Tongue (tissue), 2 donors: Measurements from ENCODE around the gene ZNF407. TPM values are rescaled to one million over a fixed set of nuclear protein-coding genes. Genes with fewer than 3 reads are reported as not detected.

Experiments used
- DNase-seq: peaks from one replicate; pipeline ENCODE4 v3.0.0-alpha.2; 2015
- total RNA-seq: library from RNA; depleted of rRNA; stranded (reverse); fragments of >200 nt; gene quantifications from one replicate; pipeline ENCODE4 v1.2.3, GENCODE V29; 2014

The ZNF407 gene
- total RNA-seq, 1 donor from 2014 or later, result 30.8 TPM

DNA sequence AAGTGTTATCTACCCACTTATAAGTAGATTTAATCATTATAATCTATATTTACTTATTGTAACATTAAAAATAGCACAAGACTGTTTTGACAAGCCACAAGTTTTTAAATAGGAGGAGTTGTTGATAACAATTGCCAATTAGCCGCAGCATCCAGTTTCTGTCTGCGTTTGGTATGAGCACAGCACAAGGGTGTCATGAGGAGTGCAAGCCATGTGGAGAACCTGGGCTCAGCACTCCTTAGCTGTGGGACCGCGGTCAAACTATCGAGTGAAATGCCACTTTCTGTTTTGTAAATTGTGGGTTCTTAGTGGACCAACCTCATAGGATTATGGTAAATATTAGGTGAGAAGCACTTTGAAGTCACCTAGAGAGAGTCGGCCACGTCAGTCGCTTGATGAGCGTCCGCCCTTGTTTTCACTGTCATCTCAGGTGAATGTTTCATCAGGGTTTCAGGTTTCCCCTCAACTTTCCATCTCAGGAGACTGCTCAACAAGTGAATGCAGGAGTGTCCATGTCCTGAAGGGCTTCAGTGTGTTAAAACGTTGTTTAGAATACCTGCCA lies 294.5 kb downstream of the ZNF407 start:
- DNase-seq, result no peak

DNA sequence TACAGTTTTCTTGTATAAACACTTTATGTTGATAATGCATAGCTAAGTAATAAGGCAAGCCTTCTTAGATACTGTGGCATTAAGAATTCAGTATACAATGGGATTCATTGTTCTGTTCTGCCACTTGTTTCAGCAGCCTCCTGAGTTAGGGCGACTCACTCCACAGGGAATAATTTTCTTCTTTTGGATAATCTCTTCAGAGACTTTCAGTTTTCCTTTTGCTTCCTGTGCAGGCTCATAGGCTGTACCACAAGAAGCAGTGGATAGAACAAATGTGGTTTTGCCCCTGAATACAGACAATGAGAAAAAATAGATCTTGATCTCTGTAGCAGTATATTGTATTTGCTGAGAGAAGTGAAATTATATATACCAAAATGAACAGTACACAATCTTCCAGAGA lies 298.0 kb downstream of the ZNF407 start:
- no peak for DNase-seq

- DNase-seq, result peak; percentile 57
These were observed 298.8 kb downstream of the ZNF407 start for GRCh38 chr18:74896390-74896991.

DNA sequence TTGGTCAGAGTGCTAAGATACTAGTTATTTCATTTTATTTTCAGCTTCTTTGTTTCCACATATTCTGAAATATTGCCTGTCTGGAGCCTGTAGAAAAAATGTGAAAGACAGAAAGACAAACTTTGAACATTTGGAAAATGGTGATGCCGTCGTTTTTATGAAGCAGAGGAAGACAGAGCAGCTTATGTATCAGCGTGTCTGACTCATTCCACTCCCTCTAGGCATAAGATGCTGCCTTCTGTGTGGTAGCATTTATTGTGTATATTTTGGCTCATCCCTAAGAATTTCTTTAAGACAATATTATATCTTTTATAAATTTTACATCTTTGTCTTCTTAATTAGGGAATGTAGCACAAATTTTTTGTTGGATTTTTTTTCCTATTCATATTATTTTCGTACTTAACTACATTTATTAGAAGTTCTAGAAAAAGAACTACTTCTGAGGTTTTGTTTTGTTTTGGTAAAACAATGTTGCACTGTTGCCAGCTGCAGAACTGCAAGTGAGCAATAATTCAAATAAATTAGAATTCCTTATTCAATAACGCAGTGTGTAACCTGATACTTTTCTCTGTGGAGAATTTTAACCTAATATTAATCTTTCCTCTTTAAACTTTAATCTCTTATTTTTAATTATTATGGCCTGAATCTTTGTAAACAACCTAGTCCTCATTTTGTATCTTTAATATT lies 300.4 kb downstream of the ZNF407 start:
- DNase-seq, result no peak

- DNase-seq, result no peak
These were observed 301.3 kb downstream of the ZNF407 start for GRCh38 chr18:74898965-74899364.

DNA sequence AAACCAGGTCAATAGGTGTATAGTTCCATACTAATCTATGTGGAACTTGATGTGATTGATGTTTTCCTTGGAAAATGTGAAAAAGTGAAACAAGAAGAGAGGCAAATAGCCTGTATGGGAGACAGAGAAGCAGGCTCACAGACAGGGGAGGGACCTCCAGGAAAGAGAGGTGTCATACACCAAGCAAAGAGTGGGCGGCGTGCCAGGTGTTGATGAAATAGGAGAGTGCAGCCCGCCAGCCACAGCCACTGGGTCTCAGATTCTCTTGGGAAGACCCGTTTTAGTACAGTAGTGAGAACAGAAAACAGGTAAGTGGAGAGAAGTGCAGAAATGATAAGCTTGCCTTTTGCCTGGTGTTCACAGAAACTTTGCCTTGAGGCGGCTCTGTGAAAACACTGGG lies 301.9 kb downstream of the ZNF407 start:
- peak; percentile 46 for DNase-seq

DNA sequence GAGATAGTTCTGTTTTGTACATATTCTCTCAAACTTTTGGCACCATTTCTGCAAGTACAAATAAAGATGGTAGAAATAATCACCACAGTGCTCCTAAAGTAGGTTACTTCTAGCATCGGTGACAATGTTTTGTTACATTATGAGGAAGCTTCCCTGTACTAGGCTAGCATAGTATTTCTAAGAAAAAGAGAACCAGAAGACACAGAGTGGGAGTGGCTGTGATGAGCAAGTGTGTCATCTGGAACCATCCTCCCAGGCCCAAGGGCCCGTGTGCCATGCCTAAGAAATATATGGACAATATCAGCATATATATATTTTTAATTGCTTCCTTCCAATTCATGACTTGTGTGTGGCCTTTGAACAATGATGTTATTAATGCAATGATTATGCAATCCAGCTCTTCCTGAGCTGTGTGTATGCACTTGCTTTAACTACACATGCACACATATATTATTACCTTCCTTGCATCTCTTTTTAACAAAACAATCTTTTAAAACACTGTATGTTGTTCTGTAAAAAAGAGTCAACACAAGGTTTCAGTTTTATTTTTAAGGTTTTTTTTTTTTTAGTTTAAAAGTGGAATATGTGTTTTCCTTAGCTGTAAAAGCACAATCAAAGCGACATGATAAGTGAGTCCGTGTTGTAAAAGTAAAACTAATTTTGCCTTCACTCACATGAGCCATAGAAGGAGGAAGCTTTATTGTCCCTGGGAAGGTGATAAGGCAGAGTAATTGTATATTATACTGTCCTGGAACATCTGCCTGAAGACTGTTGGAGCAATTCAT lies 303.9 kb downstream of the ZNF407 start:
- DNase-seq, result no peak

DNA sequence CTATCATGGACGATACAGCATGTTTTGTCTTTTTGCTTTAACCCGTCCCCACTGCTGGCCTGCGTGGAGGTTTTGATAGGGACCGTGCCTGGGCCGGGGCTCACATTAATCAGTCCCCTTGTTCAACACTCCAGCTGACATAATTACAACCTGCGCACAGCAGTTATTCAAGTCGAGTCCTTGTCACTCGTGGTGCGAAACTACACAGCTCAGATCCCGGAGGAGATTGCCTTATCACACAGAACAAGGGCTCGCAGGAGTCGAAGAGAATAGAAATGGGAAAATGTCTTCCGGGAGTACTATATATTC lies 304.4 kb downstream of the ZNF407 start:
- no peak for DNase-seq

GRCh38 chr18:74905247-74905646 lies 307.6 kb downstream of the ZNF407 start:
- DNase-seq, result peak; percentile 79

DNA sequence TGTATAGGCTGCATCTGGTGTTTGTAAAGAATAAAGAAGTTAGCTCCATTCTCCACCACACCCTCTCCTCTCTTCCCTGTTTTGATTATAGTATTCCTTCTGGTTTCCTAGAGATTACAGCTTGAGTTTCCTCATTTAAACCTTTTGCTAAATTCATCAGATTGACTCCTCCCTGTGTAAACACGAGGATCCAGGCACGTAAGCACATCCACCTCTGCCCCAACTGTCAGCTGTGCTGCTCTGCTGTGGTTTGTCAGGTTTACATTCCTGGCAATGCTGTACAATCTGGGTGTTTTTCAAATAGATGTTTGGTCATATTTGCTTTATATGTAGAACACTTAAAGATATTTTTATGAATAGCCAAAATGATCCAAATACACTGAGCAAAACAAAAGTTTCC lies 308.5 kb downstream of the ZNF407 start:
- peak; percentile 68 for DNase-seq

DNA sequence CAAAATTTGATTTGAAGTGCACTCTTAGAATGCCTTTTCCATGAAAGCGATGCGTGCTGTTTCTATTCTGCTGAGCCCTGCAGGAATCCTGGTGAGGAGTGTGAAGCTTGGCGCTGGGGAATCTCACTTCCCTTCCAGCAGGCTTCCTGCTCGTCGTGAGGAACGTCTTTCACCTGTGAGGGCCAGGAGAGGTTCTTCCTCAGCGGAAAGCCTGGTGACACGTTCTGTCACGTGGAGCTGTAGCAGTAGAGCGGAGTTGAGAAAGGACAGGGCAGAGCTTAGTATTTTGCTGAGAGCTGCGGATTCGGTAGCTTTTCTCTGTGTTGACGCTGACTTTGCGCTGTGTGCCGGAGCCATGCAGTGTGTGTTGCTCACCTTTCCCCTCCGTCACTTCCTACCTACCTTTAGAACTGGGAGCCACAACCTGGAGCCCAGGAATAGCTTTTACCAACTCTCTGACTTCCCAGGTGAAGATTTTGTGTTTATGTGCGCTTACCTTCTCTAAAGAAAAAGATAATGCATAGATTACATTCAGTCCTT lies 316.5 kb downstream of the ZNF407 start:
- DNase-seq, result peak; percentile 10

- no peak for DNase-seq
These were observed 317.0 kb downstream of the ZNF407 start for GRCh38 chr18:74914648-74915047.

DNA sequence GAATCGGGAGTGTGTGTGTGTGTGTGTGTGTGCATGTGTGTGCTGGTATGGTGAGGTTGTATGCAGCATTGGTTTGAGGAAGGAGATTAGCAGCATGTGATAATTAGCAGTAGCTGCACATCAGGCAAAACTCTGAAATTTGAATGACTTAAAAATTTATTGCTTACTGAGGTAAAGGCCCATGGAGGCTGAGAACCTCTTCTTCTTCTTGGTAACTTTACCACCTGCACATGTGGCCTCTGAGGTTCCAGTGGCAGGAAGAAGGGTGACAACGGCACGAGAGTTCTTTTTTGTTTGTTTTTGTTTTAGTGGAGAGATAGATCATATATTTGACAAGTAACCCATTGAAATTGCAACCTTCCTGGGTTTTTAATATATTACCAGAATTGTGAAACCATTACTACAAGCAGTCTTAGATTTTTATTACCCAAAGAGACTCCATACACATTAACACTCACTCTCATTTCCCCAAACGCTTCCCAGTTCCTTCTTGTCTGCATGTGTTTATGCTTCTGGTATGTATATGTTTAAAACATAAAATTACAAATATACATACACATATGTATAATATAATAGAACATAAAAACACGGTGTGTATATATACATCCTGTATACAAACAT lies 319.2 kb downstream of the ZNF407 start:
- no peak for DNase-seq

DNA sequence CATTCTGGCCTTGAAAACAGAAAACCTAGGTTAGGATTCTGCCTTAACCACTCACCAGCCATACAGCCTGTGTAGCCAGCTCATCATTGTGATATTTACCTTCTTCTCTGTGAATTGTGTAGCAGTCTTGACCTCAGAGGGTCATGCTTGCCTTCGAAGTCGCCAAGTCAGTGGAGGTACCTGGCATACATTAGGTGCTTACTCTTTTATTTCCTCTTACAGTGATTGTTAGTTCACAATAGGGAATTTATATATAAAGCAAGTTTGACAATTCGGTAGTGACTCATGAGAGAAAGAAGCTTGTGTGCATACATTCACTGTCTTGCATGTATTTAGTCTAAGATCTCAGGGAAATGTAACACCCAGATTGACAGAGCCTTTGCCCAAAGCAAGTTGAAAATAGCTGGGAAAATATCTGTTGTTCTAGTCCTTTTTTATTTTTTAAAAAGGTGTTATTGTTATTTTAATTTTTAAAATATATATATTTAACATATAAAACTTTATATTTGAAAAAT lies 320.7 kb downstream of the ZNF407 start:
- DNase-seq, result no peak

DNA sequence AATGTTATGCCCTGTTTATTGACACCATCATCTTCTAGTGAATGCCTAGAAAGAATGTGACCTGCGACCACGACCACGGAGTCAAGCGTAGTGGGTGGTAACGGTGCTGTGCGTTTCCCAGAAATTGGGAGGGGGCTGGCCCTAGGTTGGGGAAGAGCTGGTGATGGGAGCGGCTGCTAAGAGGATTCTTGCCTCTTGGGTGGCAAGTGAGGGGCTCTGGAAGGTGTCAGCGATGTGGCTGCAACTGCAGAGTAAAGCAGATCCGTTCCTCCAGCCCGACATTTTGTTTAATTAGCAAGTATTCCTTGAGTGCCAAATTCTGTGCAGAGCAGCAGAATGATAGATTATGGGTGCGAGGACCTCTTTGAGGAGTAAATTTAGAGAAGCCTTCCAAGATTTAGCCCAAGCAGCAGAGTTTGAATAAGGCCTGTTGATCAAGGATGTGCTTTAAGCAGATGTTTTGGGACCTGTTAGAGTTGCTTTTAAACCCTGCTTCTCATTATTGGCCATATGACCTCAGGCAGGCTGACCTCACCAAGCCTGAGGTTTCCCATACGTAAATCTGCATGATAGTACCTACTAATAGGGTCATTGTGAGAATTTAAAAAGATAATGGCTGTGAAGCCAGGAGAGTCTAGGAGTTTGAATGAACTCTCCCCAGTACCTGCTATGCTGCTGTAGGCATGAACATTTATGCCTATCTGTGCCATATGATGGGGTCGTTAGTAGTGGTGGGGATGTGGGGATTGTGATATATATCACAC lies 323.6 kb downstream of the ZNF407 start:
- DNase-seq, result no peak

DNA sequence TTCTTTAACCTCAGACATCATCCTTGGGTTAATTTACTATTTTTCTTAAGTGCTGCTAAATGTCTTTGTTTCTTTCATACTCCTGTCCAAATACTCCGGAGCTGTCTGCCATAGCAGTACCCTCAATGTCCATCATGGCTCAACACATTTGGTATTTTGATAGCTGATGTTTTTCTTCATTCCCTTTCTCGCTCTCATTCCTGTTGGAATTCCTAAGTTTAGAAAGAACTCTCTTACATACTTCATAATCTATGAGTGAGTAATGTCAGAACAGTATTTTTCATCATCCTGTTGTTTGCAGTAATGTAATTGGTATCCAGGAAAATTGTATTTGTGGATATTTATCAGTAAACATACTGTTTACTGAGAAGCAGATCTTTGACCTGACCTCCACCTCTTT lies 328.4 kb downstream of the ZNF407 start:
- no peak for DNase-seq

GRCh38 chr18:74928194-74928968 lies 330.7 kb downstream of the ZNF407 start:
- no peak for DNase-seq

GRCh38 chr18:74929110-74929509 lies 331.4 kb downstream of the ZNF407 start:
- no peak for DNase-seq

DNA sequence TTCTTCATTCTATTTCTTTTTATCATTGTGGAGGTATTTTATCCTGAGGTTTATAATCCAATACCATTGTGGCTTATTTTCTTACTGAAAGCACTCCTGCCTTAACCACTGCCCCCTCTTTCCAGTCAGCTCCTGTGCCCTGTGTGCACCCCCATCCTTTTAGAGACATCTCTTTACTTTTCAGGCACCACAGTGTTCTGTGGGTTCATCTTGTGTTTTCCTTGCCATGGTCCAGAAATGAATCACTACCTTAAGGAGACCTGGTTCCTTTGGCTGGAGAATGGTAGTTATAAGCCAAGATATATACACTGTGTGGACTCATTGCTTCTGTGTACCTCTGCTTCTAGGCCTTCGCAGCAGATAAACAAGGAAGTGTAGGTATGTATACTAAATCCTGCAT lies 332.9 kb downstream of the ZNF407 start:
- DNase-seq, result no peak

- no peak for DNase-seq
These were observed 336.3 kb downstream of the ZNF407 start for GRCh38 chr18:74933930-74934329.

- DNase-seq, result no peak
These were observed 337.8 kb downstream of the ZNF407 start for GRCh38 chr18:74935434-74935833.
